Smooth muscle cell (in vitro differentiated cells): ENCODE results near the gene ASAP2. TPM values are rescaled to one million over a fixed set of nuclear protein-coding genes. Genes with fewer than 3 reads are reported as not detected.

Source experiments
- DNase-seq: peaks from one replicate; lab custom pipeline; 2025; ENCODE audit not compliant: unreplicated experiment; lab: John Stamatoyannopoulos, UW
- H2AFZ ChIP-seq: fragments of 200-600 bp; sonication (generic); 2 replicates; pipeline ENCODE4 v1.6.0; 2016; ENCODE audit warnings: antibody characterized with exemption, low read depth, mild to moderate bottlenecking
- H3F3A ChIP-seq: fragments of 200-600 bp; sonication (generic); 2 replicates; pipeline ENCODE4 v1.6.0; 2017; ENCODE audit warnings: antibody characterized with exemption, low read depth
- H3K27ac ChIP-seq: fragments of 200-600 bp; sonication (generic); 2 replicates; pipeline ENCODE4 v1.5.1; 2016; ENCODE audit warnings: low read depth, mild to moderate bottlenecking
- H3K27me3 ChIP-seq: fragments of 200-600 bp; sonication (generic); 2 replicates; pipeline ENCODE4 v1.6.1; 2016; ENCODE audit warnings: low read depth, mild to moderate bottlenecking
- H3K36me3 ChIP-seq: fragments of 200-600 bp; sonication (generic); 2 replicates; pipeline ENCODE4 v1.5.1; 2016; ENCODE audit warnings: low read depth
- H3K4me1 ChIP-seq: fragments of 200-600 bp; sonication (generic); 2 replicates; pipeline ENCODE4 v1.5.1; 2016; ENCODE audit warnings: low read depth
- H3K4me2 ChIP-seq: fragments of 200-600 bp; sonication (generic); 2 replicates; pipeline ENCODE4 v1.6.0; 2016; ENCODE audit warnings: mild to moderate bottlenecking
- H3K4me3 ChIP-seq: fragments of 200-600 bp; sonication (generic); 2 replicates; pipeline ENCODE4 v1.5.1; 2016; ENCODE audit warnings: mild to moderate bottlenecking
- H3K79me2 ChIP-seq: fragments of 200-600 bp; sonication (generic); 2 replicates; pipeline ENCODE4 v1.6.0; 2016; ENCODE audit warnings: low read depth, mild to moderate bottlenecking
- H3K9ac ChIP-seq: fragments of 200-600 bp; sonication (generic); 2 replicates; pipeline ENCODE4 v1.6.0; 2016; ENCODE audit warnings: low read depth
- H3K9me3 ChIP-seq: fragments of 200-600 bp; sonication (generic); replicated peaks from 2 replicates; pipeline ENCODE4 v1.5.1; 2016; ENCODE audit warnings: low read depth
- H4K20me1 ChIP-seq: fragments of 200-600 bp; sonication (generic); 2 replicates; pipeline ENCODE4 v1.6.0; 2016; ENCODE audit warnings: low read depth
- WGBS: methylation state at CpG from one replicate; pipeline ENCODE4 v1.1.7; 2016; ENCODE audit warnings: low lambda C conversion rate; 5-methylcytosine and 5-hydroxymethylcytosine counted together
- polyA plus RNA-seq: library from polyadenylated mRNA; unstranded; fragments of >200 nt; fragmentation: Nextera tagmentation; extraction: Ambion mirVana; gene quantifications from 2 replicates; pipeline ENCODE4 v1.2.1, GENCODE V29; 2016
- total RNA-seq: library from RNA; depleted of rRNA; stranded (reverse); fragments of >200 nt; gene quantifications from 2 replicates; pipeline ENCODE4 v1.2.3, GENCODE V29; 2014
- TF ChIP-seq, protein P1 (sequence below): fragments of 200-600 bp; sonication (generic); IDR thresholded peaks from 2 replicates; pipeline ENCODE4 v1.5.1; 2017; ENCODE audit warnings: borderline replicate concordance, mild to moderate bottlenecking, antibody characterized with exemption; ENCODE audit not compliant: insufficient read depth, poor library complexity, severe bottlenecking

The ASAP2 gene
- total and polyA plus RNA-seq, 2 experiments from 2014 or later = 8.8 to 23.1 TPM

DNA sequence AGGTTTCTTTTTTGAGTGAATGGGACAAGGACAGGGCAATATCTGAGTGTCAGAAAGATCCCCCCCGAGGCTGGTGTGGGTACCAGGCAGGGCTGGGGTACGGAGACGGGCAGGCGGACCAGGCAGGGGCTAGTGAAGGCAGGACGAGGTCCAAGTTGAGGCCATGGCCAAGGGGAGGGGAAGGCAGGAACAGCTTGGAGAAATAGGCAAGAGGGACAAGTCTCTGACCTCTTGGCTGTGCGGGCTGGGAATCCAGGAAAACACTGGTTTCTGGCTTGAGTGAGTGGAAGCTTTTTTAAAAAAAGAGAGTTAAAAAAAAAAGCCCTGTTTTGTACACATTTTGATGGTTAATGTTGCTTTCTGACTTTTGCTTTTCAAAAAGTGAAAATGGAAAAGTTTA lies 30.3 kb downstream of the ASAP2 start:
- Histone ChIP-seq H3K27me3 (no peaks in the 10 kb centered on the region), H3F3A (peaks cover 31% of the 10 kb centered on the region), H3K9ac (no peak overlapping the region), H3K36me3 (no peaks in the 10 kb centered on the region), H3K79me2 (peaks cover 72% of the 10 kb centered on the region), H4K20me1 (no peaks in the 10 kb centered on the region), H3K4me1 (peaks cover 46% of the 10 kb centered on the region), H3K4me2 (no peak overlapping the region), H3K27ac (peak overlapping the region; percentile 97), H3K4me3 (no peak overlapping the region), H2AFZ (no peak overlapping the region), H3K9me3 (no peaks in the 10 kb centered on the region)
- DNase-seq = no peak
- TF ChIP-seq, protein P1, sequence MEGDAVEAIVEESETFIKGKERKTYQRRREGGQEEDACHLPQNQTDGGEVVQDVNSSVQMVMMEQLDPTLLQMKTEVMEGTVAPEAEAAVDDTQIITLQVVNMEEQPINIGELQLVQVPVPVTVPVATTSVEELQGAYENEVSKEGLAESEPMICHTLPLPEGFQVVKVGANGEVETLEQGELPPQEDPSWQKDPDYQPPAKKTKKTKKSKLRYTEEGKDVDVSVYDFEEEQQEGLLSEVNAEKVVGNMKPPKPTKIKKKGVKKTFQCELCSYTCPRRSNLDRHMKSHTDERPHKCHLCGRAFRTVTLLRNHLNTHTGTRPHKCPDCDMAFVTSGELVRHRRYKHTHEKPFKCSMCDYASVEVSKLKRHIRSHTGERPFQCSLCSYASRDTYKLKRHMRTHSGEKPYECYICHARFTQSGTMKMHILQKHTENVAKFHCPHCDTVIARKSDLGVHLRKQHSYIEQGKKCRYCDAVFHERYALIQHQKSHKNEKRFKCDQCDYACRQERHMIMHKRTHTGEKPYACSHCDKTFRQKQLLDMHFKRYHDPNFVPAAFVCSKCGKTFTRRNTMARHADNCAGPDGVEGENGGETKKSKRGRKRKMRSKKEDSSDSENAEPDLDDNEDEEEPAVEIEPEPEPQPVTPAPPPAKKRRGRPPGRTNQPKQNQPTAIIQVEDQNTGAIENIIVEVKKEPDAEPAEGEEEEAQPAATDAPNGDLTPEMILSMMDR = no peak
- WGBS = 90% methylated on average over 6 of the region's 6 CpGs

DNA sequence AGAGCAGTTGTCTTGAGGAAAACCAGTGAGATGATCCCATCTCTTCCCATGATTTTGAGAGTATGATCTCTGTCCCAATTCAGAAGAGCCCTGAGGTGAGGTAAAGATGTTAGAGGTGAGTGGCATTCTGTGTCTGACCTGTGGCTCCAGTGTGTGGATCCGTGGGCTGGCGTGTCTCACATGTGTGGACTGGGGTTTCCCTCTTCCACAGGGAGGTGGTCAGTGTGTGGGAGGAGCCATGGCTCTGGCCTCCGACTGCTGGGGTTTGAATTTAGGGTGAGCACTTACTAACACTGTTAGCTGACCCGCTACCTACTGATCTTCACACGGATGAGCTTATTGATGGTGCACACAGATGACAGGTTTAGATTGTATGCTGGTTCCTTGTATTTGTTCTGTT lies 31.2 kb downstream of the ASAP2 start:
- Histone ChIP-seq H3K9me3 (no peaks in the 10 kb centered on the region), H3K27me3 (no peaks in the 10 kb centered on the region), H3K4me1 (peaks cover 36% of the 10 kb centered on the region), H3F3A (peaks cover 29% of the 10 kb centered on the region), H2AFZ (no peak overlapping the region), H4K20me1 (no peaks in the 10 kb centered on the region), H3K36me3 (no peaks in the 10 kb centered on the region), H3K9ac (no peak overlapping the region), H3K4me2 (no peak overlapping the region), H3K79me2 (peaks cover 73% of the 10 kb centered on the region), H3K27ac (no peak overlapping the region), H3K4me3 (no peak overlapping the region)
- TF ChIP-seq, protein P1 = no peak
- WGBS = 98% methylated on average over 5 of the region's 5 CpGs
- no peak for DNase-seq

DNA sequence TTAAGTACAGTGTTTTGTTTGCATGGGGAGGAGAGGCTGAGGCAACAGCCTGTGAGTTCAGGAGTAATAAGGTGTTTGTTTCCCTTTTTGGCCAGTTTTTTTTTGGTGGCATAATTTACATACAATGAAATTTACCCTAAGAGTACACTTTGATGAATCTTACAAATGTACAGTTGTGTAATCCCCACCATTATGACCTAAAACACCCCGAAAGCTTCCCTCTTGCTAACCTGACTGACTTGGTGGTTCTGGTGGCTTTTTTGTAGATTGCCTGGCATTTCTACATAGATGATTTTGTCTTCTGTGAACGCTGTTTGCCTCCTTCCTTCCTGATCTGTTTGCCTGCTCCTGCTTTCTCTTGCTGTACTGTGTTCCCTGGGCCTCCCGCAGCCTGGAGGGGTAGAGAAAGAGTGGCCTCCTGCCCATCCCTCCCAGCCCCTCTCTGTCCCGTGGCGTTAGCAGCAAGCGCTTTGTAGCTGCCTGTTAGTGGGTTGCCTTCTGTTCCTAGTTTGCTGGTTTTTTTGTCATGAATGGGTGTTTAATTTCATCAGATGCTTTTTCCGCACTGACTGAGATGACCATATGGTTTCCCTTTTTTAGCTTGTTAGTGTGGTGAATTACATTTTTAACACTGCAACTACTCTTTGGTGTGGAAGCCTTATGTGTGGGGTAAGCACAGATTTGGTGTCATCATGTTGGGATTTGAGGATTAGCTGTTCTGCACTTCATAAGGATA lies 32.1 kb downstream of the ASAP2 start:
- H3K9ac ChIP-seq = no peak overlapping the region
- H2AFZ ChIP-seq = no peak overlapping the region
- peaks cover 28% of the 10 kb centered on the region for H3K4me1 ChIP-seq

More for the DNA sequence above, 32.1 kb downstream of the ASAP2 start:
- Histone ChIP-seq H3K36me3 (no peaks in the 10 kb centered on the region), H3K79me2 (peaks cover 80% of the 10 kb centered on the region), H3K27ac (peak overlapping the region; percentile 4), H3K9me3 (no peaks in the 10 kb centered on the region), H3K4me2 (no peak overlapping the region), H3K27me3 (no peaks in the 10 kb centered on the region), H4K20me1 (no peaks in the 10 kb centered on the region), H3K4me3 (no peak overlapping the region), H3F3A (peaks cover 20% of the 10 kb centered on the region)
- WGBS = 64% methylated on average over 7 of the region's 7 CpGs
- no peak for DNase-seq
- TF ChIP-seq, protein P1 = no peak
